Hippocampal formation (tissue), 2 donors: ENCODE results near the gene RFT1.
A peak's percentile ranks its signal among the peaks of the same experiment; 100 is the strongest.

Source experiments
- DNase-seq, 2 donors: peaks; one replicate each; lab custom pipeline; 2025; lab: John Stamatoyannopoulos, UW

Gene RFT1

GRCh38 chr3:53092216-53092615 lies 38.0 kb downstream of the RFT1 start:
- DNase-seq: no peak

- no peak for DNase-seq
These were observed 39.2 kb downstream of the RFT1 start for GRCh38 chr3:53091011-53091410.

- DNase-seq: no peak
These were observed 40.7 kb downstream of the RFT1 start for GRCh38 chr3:53089511-53089910.

GRCh38 chr3:53085476-53085875 lies 44.8 kb downstream of the RFT1 start:
- DNase-seq: no peak

GRCh38 chr3:53084310-53085001 lies 45.8 kb downstream of the RFT1 start:
- no peak for DNase-seq

- no peak for DNase-seq
These were observed 46.3 kb downstream of the RFT1 start for GRCh38 chr3:53083949-53084309.

GRCh38 chr3:53083521-53083920 lies 46.7 kb downstream of the RFT1 start:
- DNase-seq: no peak

GRCh38 chr3:53082736-53083135 lies 47.5 kb downstream of the RFT1 start:
- no peak for DNase-seq

GRCh38 chr3:53081318-53081717 lies 48.9 kb downstream of the RFT1 start:
- DNase-seq: no peak

GRCh38 chr3:53080612-53081205 lies 49.5 kb downstream of the RFT1 start:
- no peak for DNase-seq

- DNase-seq: no peak
These were observed 50.3 kb downstream of the RFT1 start for GRCh38 chr3:53079791-53080555.

GRCh38 chr3:53079147-53079546 lies 51.1 kb downstream of the RFT1 start:
- no peak for DNase-seq

GRCh38 chr3:53078656-53079055 lies 51.6 kb downstream of the RFT1 start:
- no peak for DNase-seq

GRCh38 chr3:53077476-53078220 lies 52.6 kb downstream of the RFT1 start:
- no peak for DNase-seq

- no peak for DNase-seq
These were observed 54.5 kb downstream of the RFT1 start for GRCh38 chr3:53075743-53076140.

- no peak for DNase-seq
These were observed 55.2 kb downstream of the RFT1 start for GRCh38 chr3:53074761-53075742.

- no peak for DNase-seq
These were observed 55.9 kb downstream of the RFT1 start for GRCh38 chr3:53074366-53074696.

- DNase-seq: no peak
These were observed 56.5 kb downstream of the RFT1 start for GRCh38 chr3:53073553-53074365.

GRCh38 chr3:53072653-53073552 lies 57.3 kb downstream of the RFT1 start:
- DNase-seq: peak; percentile 59 to 70
